HG03060 (cell line): ENCODE measurements around the gene NIM1K.
"Not testable (repeated sequence)": the region's sequence is repeated elsewhere in the genome, so short reads cannot be mapped to it uniquely, and the experiment has no call there.

Source experiments
- ATAC-seq: cut with Tn5 transposase; IDR thresholded peaks from one replicate; pipeline ENCODE4 v1.9.1; 2021; ENCODE audit warnings: low read depth, moderate number of reproducible peaks; ENCODE audit not compliant: unreplicated experiment

Gene NIM1K

DNA sequence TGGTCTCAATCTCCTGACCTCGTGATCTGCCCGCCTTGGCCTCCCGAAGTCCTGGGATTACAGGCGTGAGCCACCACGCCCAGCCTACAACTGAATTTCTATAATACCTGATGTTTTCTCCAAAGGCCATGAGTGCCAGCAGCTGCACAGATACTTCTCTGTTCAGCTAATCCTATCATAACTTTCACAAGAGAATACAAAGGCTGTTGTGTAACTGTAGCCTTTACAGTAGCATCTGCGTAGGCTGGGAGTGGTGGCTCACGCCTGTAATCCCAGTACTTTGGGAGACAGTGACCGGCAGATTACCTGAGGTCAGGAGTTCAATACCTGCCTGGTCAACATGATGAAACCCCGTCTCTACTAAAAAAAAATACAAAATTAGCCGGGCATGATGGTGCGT lies 8.9 kb upstream of the NIM1K start:
- not testable (repeated sequence) for ATAC-seq

DNA sequence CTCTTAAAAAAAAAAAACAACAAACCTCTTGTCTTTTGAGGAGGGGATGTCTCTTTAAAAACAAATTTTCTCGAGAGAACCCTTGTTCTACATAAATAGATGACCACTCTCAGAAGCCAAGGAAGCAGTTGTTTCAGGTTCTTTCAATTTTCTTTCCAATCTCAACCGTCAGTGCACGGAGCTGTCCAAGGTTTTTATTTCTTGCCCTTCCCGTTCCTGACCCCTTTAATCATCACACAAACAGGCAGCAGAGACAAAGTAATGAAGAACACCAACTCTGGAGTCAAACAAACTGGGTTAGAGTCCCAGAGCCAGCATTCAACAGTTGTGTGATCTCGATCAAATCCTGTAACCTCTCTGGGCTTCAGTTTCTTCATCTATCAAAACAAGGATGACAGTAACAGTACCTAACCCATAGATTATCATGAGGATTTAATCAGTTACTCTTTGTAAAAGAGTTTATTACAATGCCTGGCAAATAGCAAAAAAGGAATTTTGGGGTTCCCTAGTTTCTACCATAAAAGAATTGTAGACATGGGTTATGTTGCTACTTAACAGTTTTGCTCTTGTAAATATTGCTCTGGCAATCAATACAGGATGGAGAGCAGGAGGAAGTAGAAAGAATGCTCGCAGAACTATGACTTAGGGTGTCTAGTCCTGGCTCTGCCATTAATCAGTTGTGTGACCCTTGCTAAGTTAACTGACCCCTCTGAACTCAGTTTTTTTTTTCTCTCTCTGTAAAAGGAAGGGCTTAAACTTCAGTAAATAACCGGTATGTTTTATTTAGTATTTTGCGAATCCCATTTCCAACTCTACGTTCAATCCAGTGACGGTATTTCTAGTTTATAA lies 1.0 kb upstream of the NIM1K start:
- no peak for ATAC-seq

DNA sequence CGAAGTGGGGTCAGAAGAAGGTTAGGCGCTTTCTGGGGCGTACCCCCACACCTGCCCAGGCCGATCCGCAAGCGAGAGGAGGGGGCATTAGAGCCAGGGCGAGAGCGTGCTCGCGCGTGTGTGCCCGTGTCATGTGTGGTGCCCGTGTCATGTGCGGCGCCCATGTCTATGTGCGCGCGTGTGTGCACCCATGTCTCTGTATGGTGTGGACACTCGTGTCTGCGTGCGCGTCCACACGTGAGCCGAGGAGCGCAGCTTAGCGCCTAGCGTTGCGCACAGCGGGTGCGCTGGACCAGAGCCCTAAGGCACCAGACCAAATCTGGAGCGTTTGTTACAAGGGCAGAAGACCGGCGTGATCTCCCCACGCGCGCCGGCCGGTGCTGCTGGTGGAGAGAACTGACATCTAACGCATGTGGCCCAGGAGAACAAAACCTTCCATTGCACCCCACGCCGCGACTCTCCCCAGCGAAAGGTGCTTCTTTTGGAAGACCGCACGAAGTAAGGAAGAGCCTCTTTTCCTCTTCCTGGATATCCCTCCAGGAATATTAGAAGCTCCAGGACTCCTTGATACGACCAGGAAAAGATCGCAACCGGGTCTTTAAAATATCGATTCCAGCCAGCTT lies 644 bp downstream of the NIM1K start:
- ATAC-seq = no peak

DNA sequence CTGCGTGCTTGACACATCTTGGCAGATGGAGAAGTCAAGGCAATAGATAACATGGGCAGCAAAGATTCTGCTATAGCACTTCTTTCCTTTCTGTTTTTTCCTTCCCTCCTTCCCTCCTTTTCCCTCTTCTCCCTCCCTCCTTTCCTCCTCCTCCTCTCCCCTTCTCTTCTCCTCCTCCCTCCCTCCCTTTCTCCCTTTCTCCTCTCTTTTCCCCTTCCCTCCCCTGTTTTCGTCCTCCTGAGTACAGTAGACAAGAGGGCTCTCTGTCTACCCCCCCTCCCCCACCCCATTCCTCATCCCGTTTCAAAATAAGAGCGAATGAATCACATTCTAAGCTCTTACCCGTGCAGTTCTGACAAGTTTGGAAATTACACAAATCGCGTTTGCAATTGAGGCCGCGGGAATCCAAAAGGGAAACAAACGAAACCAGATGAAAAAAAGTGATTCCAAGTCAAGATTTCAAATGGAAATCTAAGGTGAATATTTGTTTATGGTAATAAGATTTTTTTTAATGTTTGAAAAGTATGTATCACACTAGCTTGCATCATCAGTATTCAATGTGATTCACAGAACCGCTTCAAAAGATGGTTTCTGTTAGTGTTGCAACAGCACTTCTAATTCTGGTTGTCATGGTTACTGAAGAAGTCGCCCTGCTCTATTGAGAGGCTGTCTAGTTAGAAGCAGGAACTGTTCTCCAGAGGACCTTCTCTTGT lies 1.3 kb downstream of the NIM1K start:
- peak; percentile 54 for ATAC-seq

DNA sequence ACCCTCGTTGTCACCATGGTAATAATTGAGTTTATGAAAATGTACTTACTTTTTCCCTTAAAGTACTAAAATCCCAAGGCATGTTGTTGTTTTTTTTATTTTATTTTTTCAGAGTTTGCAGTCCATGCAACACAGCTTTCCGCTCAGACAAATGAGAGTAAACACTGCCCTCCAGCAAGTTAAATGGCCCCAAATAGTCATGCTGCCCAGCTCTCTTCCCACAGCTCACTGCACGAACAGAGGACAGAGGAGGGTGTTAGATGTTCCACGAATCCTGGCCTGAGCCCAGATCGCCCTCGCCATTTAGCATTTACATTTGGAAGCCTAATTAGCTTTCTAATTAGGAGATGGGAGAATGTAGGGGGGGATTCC lies 1.9 kb downstream of the NIM1K start:
- ATAC-seq = no peak

DNA sequence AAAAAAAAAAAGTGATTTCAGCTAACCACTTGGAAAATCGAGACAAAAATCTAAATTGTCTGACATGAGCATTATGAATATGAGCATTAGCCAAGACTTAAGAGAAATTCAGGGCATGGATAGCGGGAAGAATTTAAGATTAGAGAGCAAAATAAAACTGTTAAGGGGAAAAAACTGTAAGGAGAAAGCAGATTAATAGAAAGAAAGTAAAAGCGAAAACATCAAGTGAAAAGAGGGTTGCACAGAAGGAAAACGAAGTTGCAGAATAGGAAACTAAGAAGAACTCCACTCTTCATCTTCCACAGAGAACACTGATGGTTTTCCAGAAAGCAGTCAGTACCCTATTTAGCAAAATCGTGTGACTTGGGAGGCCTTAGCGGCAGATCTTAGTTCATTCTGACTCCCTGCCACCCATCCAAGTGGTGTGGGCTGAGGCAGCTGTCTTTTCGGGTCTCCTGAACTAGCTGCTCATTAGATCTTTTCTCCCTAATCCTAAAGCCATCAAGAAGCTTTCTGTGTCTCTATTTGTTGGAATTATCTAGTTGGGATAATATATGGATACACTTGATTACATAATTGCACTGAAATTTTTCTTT lies 3.7 kb downstream of the NIM1K start:
- no peak for ATAC-seq

DNA sequence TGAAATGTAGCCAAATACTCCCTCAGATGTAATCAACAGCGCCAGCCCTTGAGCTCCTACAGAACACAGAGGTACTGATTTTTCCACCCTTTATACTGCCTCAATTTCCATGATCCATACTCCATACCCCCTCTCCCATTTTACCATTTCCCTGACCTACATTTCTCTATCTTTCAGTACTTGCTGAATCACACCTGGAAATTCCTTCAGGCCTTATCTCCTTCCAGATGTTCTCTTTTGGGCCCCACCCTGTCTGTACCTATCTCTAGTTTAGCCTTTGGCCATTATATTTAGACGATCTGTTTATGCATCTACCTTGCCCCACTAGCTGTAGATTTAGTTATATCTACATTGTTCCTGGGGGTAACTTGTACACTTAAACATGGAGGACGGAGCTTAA lies 5.5 kb downstream of the NIM1K start:
- no peak for ATAC-seq

DNA sequence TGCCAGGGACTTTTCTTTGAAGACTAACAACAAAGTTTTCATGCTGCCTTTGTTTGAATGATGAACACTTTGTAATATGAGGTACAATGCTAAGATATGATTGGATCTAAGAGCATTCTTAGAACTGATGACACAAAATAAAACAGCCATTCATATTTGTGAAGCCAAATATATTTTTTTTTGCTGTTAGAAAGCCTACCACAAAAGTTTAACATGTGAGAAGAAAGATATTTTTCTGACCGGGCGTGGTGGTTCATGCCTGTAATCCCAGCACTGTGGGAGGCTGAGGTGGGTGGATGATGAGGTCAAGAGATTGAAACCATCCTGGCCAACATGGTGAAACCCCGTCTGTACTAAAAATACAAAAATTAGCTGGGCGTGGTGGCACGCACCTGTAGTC lies 9.4 kb downstream of the NIM1K start:
- ATAC-seq = not testable (repeated sequence)

DNA sequence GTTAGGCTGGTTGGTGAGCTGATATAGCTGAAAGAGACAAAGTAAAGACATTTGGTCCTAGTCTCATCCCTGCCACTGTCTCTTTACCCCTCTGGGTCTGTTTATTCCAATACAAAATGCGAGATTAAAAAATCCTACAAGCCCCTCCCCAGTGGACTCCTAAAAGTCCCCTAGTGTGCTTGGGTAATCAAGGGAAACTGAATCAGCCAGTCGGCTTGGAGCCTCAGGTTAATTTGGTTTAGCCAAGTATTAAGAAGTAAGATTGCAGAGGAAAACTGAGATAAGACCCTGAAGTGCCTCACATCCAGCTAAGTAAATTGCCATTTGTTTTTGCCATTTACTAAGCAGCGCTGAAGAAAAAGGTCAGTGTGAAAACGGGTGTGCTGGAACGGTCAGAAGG lies 10.4 kb downstream of the NIM1K start:
- ATAC-seq = no peak

DNA sequence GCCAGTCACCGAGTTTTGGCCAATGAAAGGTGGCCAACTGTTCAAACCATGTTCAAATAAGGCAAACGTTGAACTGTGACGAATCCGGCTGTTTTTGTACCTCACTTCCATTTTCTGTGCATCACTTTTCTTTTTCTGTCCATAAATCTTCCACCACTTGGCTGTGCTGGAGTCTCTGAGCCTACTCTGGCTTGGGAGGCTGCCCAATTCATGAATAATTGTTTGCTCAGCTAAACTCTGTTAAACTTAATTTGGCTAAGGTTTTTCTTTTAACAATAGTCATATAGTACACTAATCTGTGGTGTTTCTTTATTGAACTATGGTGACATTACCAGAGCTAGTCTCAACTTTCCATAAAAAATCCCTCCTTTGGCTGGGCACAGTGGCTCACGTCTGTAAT lies 11.3 kb downstream of the NIM1K start:
- ATAC-seq = no peak

DNA sequence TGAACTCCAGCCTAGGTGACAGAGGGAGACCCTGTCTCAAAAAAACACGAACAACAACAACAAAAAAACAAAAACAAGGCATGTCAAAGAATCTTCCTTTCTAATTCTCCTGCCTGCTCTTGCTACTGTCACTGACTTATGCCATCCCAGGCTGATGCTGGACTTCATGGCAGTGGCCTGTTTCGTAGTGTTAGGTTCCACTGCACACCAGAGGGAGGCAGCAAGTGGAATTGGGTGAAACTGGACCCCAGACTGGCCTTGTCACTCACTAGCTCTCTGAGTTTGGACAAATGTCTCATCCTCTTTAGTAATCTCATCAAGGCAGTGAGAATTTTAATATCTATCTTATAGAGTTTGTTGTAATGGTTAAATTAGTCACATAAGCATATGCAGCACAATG lies 12.9 kb downstream of the NIM1K start:
- ATAC-seq = no peak

DNA sequence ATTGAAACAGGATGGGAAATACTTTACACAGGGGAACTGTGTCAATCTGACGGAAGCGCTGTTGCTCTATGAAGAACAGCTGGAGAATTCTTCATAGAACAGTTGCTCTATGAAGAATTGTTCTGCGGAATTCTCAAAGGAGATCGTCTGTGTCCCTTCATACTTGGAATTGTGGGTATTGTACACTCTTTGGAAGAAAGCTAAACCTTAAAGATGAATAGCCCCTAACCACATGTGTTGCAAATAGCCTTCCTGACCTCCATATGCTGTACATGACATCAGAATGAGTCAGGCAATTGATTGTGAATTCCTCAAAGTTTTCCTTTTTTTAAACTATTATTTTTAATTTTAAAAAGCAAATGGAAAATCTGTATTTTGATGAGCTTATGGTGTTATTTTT lies 15.6 kb downstream of the NIM1K start:
- ATAC-seq = no peak

DNA sequence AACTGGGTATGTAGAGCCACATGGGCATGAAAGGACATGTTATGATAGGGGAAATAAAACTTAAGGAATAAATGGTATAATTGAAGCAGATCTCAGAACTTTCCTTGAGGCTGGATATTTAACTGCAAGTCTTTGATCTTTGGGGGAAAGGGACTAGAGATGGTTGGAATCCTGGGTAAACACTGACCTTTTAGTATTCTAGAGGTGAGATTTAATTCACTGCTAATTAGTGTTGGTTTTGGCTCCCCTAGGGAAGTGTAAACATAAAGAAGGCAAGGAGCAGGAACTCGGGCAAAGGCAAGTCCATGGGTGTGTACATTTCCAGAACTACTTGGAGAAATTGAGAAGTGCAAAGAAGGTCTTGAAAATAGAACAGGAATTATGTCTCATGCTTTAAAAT lies 16.6 kb downstream of the NIM1K start:
- ATAC-seq = no peak

DNA sequence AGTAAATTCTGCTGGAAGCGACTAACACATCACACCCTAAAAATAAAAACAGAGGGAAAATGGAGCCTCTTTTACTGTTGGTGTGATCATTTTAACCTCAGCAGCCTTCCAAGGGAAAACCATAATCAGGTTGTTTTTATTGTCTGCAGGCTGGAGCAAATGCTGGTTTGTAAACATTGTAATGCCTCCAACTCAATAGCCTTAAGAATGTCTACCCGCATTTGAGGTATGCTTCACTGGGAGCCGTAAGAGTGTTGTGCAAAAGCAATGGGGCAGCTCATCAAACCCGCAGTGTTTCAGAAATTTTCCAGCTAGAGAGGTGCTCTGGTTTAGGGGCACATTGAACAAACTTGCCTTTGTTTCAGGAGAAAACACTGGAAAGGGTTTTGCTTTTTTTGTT lies 17.0 kb downstream of the NIM1K start:
- no peak for ATAC-seq

DNA sequence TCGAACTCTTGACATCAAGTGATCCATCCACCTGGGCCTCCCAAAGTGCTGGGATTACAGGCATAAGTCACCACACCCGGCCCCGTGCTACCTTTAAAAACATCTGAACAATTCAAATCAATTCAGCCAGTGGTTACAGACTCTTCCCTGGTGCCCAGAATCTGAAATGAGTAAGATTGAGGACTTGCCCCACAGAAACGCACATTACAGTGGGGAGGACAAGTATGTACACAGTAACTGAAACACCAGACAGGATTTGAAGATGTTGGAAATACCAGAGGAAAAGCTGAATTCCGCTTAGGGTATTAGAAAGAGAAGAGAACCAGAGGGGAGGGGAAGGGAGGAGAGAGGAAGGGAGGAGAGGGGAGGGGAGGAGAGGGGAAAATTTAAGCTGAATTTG lies 17.8 kb downstream of the NIM1K start:
- no peak for ATAC-seq

DNA sequence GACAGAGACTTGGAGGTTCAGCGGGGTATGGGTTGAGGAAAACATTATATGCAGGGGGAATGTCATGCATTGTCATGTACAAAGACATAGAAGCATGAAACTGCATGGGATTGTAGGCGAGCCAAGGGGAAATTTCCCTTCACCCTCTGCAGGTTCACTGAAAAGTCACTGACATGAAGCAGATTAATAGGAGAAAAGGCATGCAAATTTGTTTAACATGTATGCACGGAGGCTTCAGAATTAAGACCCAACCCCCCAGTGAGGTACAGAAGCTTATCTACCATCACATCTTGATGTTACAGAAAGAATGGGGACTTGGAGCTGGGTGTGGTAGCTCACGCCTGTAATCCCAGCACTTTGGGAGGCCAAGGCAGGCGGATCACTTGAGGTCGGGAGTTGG lies 18.5 kb downstream of the NIM1K start:
- ATAC-seq = no peak

DNA sequence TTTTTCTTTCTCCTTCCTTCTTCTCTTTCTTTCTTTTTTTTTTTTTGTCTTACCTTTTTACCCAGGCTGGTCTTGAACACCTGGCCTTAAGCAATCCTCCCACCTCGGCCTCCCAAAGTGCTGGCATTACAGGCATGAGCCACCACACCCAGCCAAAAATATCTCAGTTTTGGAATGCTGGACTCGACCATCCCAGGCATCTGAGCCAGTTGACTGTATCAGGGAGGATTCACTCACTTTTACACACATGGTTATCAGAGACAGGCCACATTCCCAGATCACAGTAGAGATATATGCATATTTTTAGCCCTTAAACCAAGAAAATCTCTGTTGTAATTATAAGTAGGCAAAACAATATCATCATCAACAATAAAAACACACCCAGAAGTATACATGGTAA lies 21.9 kb downstream of the NIM1K start:
- ATAC-seq = no peak

DNA sequence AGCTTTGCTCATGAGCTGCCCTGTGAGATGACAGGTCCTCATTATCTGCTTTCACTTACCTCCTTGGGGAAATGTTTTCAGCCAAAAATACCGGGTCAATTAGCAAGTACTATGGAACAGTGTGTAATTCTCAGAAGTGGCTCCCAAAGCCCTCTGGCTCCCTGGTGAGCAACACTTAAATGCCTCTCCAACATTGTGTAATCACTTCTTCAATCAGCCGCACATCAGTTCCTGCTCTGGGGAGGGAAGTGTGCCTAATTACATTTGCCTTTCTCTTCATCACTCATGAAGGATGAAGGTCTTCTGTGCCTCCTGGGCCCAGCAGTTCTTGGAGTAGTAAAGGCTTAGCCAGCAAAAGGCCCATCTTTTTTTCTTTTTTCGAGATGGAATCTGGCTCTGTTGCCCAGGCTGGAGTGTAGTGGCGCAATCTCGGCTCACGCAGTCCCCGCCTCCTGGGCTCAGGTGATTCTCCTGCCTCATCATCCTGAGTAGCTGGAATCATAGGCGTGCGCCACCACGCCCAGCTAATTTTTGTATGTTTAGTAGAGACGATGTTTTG lies 23.1 kb downstream of the NIM1K start:
- ATAC-seq = no peak

DNA sequence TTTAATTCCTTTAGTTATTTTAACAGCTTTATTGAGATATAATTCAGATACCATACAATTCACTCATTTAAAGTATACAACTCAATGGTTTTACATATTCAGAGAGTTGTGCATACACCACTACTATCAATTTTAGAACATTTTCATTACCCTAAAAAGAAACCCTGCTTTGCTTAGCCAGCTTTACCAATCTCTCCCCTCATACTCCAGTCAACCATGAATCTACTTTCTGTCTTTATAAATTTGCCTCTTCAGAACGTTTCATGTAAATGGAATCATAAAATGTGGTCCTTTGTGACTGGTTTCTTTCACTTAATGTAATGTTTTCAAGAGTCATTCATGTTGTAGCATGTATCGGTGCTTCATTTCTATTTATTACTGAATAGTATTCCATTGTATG lies 24.9 kb downstream of the NIM1K start:
- ATAC-seq = no peak

DNA sequence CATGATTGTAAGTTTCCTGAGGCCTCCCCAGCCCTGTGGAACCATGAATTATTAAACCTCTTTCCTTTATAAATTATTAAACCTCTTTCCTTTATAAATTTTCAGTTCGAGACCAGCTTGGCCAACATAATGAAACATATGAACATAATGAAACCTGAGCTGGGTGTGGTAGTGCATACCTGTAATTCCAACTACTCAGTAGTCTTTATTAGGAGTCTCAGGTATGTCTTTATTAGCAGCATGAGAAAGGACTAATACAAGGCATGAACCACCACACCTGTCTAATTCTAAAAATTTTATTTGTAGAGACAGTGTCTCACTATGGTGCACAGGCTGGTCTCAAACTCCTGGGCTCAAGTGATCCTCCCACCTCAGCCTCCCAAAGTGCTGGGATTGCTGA lies 27.1 kb downstream of the NIM1K start:
- no peak for ATAC-seq

DNA sequence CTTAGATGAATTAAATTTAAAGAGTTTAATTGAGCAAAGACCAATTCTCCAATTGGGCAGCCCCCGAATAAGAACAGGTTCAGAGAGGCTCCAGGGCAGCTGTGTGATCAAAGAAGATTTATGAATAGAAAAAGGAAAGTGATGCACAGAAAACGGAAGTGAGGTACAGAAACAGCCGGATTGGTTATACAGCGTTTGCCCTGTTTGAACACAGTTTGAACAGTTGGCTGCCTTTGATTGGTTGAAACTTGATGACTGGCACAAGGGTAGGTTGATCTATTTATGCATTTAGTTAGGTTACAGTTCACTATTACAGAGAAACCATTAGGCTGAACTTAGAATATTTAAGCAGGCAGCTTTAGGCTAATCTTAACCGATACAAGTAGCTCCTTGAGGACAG lies 29.5 kb downstream of the NIM1K start:
- no peak for ATAC-seq
